Measurements from ENCODE around the gene CSTPP1. TPM values are rescaled to one million over a fixed set of nuclear protein-coding genes. Genes with fewer than 3 reads are reported as not detected.

CSTPP1 gene
- total and polyA plus RNA-seq, 2 of the 8 experiments (the other 6 are each of a cell fraction or from before 2014, with no cell fraction given): 24.2 to 28.7 TPM

GRCh38 chr11:47176328-47177228 lies 240.0 kb downstream of the CSTPP1 start, which contains the start of gene ARFGAP2 (continued):
- TF ChIP-seq SRF (IDR thresholded peaks at IDR 0.05; ENCODE audit: low read depth, low read length): no peak
- TF ChIP-seq, protein P1, sequence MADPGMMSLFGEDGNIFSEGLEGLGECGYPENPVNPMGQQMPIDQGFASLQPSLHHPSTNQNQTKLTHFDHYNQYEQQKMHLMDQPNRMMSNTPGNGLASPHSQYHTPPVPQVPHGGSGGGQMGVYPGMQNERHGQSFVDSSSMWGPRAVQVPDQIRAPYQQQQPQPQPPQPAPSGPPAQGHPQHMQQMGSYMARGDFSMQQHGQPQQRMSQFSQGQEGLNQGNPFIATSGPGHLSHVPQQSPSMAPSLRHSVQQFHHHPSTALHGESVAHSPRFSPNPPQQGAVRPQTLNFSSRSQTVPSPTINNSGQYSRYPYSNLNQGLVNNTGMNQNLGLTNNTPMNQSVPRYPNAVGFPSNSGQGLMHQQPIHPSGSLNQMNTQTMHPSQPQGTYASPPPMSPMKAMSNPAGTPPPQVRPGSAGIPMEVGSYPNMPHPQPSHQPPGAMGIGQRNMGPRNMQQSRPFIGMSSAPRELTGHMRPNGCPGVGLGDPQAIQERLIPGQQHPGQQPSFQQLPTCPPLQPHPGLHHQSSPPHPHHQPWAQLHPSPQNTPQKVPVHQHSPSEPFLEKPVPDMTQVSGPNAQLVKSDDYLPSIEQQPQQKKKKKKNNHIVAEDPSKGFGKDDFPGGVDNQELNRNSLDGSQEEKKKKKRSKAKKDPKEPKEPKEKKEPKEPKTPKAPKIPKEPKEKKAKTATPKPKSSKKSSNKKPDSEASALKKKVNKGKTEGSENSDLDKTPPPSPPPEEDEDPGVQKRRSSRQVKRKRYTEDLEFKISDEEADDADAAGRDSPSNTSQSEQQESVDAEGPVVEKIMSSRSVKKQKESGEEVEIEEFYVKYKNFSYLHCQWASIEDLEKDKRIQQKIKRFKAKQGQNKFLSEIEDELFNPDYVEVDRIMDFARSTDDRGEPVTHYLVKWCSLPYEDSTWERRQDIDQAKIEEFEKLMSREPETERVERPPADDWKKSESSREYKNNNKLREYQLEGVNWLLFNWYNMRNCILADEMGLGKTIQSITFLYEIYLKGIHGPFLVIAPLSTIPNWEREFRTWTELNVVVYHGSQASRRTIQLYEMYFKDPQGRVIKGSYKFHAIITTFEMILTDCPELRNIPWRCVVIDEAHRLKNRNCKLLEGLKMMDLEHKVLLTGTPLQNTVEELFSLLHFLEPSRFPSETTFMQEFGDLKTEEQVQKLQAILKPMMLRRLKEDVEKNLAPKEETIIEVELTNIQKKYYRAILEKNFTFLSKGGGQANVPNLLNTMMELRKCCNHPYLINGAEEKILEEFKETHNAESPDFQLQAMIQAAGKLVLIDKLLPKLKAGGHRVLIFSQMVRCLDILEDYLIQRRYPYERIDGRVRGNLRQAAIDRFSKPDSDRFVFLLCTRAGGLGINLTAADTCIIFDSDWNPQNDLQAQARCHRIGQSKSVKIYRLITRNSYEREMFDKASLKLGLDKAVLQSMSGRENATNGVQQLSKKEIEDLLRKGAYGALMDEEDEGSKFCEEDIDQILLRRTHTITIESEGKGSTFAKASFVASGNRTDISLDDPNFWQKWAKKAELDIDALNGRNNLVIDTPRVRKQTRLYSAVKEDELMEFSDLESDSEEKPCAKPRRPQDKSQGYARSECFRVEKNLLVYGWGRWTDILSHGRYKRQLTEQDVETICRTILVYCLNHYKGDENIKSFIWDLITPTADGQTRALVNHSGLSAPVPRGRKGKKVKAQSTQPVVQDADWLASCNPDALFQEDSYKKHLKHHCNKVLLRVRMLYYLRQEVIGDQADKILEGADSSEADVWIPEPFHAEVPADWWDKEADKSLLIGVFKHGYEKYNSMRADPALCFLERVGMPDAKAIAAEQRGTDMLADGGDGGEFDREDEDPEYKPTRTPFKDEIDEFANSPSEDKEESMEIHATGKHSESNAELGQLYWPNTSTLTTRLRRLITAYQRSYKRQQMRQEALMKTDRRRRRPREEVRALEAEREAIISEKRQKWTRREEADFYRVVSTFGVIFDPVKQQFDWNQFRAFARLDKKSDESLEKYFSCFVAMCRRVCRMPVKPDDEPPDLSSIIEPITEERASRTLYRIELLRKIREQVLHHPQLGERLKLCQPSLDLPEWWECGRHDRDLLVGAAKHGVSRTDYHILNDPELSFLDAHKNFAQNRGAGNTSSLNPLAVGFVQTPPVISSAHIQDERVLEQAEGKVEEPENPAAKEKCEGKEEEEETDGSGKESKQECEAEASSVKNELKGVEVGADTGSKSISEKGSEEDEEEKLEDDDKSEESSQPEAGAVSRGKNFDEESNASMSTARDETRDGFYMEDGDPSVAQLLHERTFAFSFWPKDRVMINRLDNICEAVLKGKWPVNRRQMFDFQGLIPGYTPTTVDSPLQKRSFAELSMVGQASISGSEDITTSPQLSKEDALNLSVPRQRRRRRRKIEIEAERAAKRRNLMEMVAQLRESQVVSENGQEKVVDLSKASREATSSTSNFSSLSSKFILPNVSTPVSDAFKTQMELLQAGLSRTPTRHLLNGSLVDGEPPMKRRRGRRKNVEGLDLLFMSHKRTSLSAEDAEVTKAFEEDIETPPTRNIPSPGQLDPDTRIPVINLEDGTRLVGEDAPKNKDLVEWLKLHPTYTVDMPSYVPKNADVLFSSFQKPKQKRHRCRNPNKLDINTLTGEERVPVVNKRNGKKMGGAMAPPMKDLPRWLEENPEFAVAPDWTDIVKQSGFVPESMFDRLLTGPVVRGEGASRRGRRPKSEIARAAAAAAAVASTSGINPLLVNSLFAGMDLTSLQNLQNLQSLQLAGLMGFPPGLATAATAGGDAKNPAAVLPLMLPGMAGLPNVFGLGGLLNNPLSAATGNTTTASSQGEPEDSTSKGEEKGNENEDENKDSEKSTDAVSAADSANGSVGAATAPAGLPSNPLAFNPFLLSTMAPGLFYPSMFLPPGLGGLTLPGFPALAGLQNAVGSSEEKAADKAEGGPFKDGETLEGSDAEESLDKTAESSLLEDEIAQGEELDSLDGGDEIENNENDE (IDR thresholded peaks at IDR 0.05; ENCODE audit: insufficient replicate concordance, low read length): no peak
- peak; percentile 77 for TF ChIP-seq PHF8 (conservative IDR thresholded peaks at IDR 0.05; ENCODE audit: low read depth, low read length)
- TF ChIP-seq RBBP5 (IDR thresholded peaks at IDR 0.05; ENCODE audit: borderline replicate concordance, low read depth, low read length): 0 out of 2 replicates have a peak, but pooled peaks have one; percentile 86
- TF ChIP-seq BCL11A (IDR thresholded peaks at IDR 0.05; ENCODE audit: low read depth in 2 of 2, low read length in 2 of 2): no peak
- peak; percentile 76 for TF ChIP-seq TBP (IDR thresholded peaks at IDR 0.05; ENCODE audit: low read depth, low read length)
- TF ChIP-seq BACH1 (IDR thresholded peaks at IDR 0.05; ENCODE audit: low read length): no peak
- TF ChIP-seq RFX5 (IDR thresholded peaks at IDR 0.05; ENCODE audit: borderline replicate concordance, low read depth, low read length): no peak
